ENCODE data around the gene GBP2. TPM values are rescaled to one million over a fixed set of nuclear protein-coding genes. Genes with fewer than 3 reads are reported as not detected.

Gene GBP2
- total RNA-seq, 4 donors from 2014 or later, result 63.0 to 83.6 (median 81.8) TPM

GRCh38 chr1:89100412-89100811 lies 25.5 kb downstream of the GBP2 start:
- 87 to 97% methylated on average over 3 of the region's 3 CpGs for WGBS, 2 donors
- no peak overlapping the region for H3K4me3 ChIP-seq (ENCODE audit: low read depth, poor library complexity, severe bottlenecking)
- DNase-seq (ENCODE audit: low spot score in 2 of 2), result no peak
- intact Hi-C loops (cut with DNase I; ENCODE audit: low total_unique reads), result no loop called here
- TF ChIP-seq POLR2A (IDR thresholded peaks at IDR 0.05), result no peak
- no peak for TF ChIP-seq CTCF (IDR thresholded peaks at IDR 0.05)

GRCh38 chr1:89098857-89099256 lies 27.1 kb downstream of the GBP2 start:
- no peak for DNase-seq (ENCODE audit: low spot score in 2 of 2)
- TF ChIP-seq POLR2A (IDR thresholded peaks at IDR 0.05), result no peak
- TF ChIP-seq CTCF (IDR thresholded peaks at IDR 0.05), result no peak
- 84% methylated on average over 3 of the region's 3 CpGs for WGBS, 2 donors
- intact Hi-C loops (cut with DNase I; ENCODE audit: low total_unique reads), result no loop called here
- no peak overlapping the region for H3K4me3 ChIP-seq (ENCODE audit: low read depth, poor library complexity, severe bottlenecking)

GRCh38 chr1:89095737-89096136 lies 30.2 kb downstream of the GBP2 start:
- no peak overlapping the region for H3K4me3 ChIP-seq (ENCODE audit: low read depth, poor library complexity, severe bottlenecking)
- intact Hi-C loops (cut with DNase I; ENCODE audit: low total_unique reads), result no loop called here
- DNase-seq (ENCODE audit: low spot score in 2 of 2), result no peak
- 89 to 91% methylated on average over 2 of the region's 2 CpGs for WGBS, 2 donors
- TF ChIP-seq CTCF (IDR thresholded peaks at IDR 0.05) (no peak), POLR2A (IDR thresholded peaks at IDR 0.05) (no peak)

- TF ChIP-seq POLR2A (IDR thresholded peaks at IDR 0.05) (no peak), CTCF (IDR thresholded peaks at IDR 0.05) (no peak)
- intact Hi-C loops (cut with DNase I; ENCODE audit: low total_unique reads), result loop anchor here (5.0 kb wide), 1 partner anchor 1033 kb away; no protein-coding TSS in a partner anchor
- H3K4me3 ChIP-seq (ENCODE audit: low read depth, poor library complexity, severe bottlenecking), result no peak overlapping the region
- 27 to 48% methylated on average over 1 of the region's 1 CpG for WGBS, 2 donors
- DNase-seq (ENCODE audit: low spot score in 2 of 2), result no peak
Observed at GRCh38 chr1:89089962-89090361, 36.0 kb downstream of the GBP2 start.

- intact Hi-C loops (cut with DNase I; ENCODE audit: low total_unique reads), result loop anchor here (5.0 kb wide), 1 partner anchor 1031 kb away; no protein-coding TSS in a partner anchor
- WGBS, 2 donors, result 87 to 90% methylated on average over 10 of the region's 10 CpGs
- DNase-seq (ENCODE audit: low spot score in 2 of 2), result no peak
Observed at GRCh38 chr1:89088572-89088971, 37.3 kb downstream of the GBP2 start.

More at GRCh38 chr1:89088572-89088971, 37.3 kb downstream of the GBP2 start:
- no peak overlapping the region for H3K4me3 ChIP-seq (ENCODE audit: low read depth, poor library complexity, severe bottlenecking)
- no peak for TF ChIP-seq POLR2A (IDR thresholded peaks at IDR 0.05)
- no peak for TF ChIP-seq CTCF (IDR thresholded peaks at IDR 0.05)
